HEK293T (cell line): ENCODE results near the gene GHITM.
"Not testable (repeated sequence)": the region's sequence is repeated elsewhere in the genome, so short reads cannot be mapped to it uniquely, and the experiment has no call there.

Experiments used
- FOXK2 ChIP-seq: fragments of 450-650 bp; IDR thresholded peaks from 2 replicates; pipeline ENCODE4 v1.6.1; 2016; ENCODE audit warnings: mild to moderate bottlenecking
- SP1 ChIP-seq: fragments of 450-650 bp; IDR thresholded peaks from 2 replicates; pipeline ENCODE4 v1.6.1; 2017

GRCh38 chr10:84109772-84110171 is 29.5 kb upstream of the GHITM start:
- not testable (repeated sequence) for TF ChIP-seq FOXK2, SP1
